Measurements from ENCODE around the gene TBL3.

DNA sequence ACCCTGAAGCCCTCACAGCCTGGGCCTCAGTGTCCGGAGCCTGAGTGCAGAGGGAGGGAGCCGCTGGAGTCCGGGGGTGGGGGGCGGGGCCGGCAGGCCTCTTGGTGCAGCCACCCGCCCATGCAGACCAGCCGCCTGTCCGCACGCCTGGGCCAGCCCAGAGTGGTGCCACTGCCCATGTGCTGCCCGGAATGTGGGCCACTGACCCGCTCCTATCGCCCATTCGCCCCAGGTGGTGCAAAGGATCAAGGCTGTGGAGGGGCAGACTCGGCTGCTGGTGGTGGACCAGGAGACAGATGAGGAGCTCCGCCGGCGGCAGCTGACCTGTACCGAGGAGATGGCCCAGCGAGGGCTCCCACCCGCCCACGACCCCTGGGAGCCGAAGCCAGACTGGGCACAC lies 57.5 kb downstream of the TBL3 start:
- TF ChIP-seq CTCF (IDR thresholded peaks at IDR 0.05) (no peak), EZH2 (IDR thresholded peaks at IDR 0.05; ENCODE audit: borderline replicate concordance, insufficient read depth, low read depth, low read length, poor library complexity, severe bottlenecking) (no peak)
